Pancreas (tissue), 10 donors: ENCODE measurements around the gene PRKCA. TPM values are rescaled to one million over a fixed set of nuclear protein-coding genes. Genes with fewer than 3 reads are reported as not detected.

Experiments
- ATAC-seq, 4 donors: fragments of 200-7000 bp; cut with Tn5 transposase; one replicate each; pipeline versions ENCODE4 v1.8.0 to v1.9.1; 2020; ENCODE audit warnings: mild to moderate bottlenecking in 4 of 4, moderate library complexity in 4 of 4
- DNase-seq, 6 donors: peaks; one replicate each; pipeline ENCODE4 v3.0.0-alpha.2; 2020
- FAIRE-seq: peaks from 2 replicates; lab custom pipeline; 2012; peaks lifted over from hg19 to GRCh38; lab: Jason Lieb, UNC
- H3K27ac ChIP-seq, 4 donors: fragments of 200-600 bp; sonication (generic); 1 replicate in 3 of 4; 2 replicates in 1 of 4; pipeline versions ENCODE4 v1.5.0 to v1.8.0; 2020
- H3K27me3 ChIP-seq, 4 donors: fragments of 200-600 bp; one replicate each; pipeline ENCODE4 v1.8.0; 2021
- H3K36me3 ChIP-seq, 3 donors: fragments of 200-600 bp; sonication (generic) in 1 of 3; one replicate each; pipeline versions ENCODE4 v1.5.0 to v1.8.0; 2020 to 2021
- H3K4me1 ChIP-seq, 3 donors: fragments of 200-600 bp; one replicate each; pipeline ENCODE4 v1.8.0; 2021
- H3K4me3 ChIP-seq, 4 donors: fragments of 200-600 bp; sonication (generic) in 2 of 4; one replicate each; pipeline versions ENCODE4 v1.5.0 to v1.8.0; 2020 to 2021
- H3K9me3 ChIP-seq, 4 donors: fragments of 200-600 bp; one replicate each; pipeline ENCODE4 v1.8.0; 2021
- CTCF ChIP-seq, 4 donors: fragments of 200-600 bp; sonication (generic) in 3 of 4; IDR thresholded peaks; one replicate each; pipeline versions ENCODE4 v1.5.0 to v1.8.0; 2021; ENCODE audit warnings: antibody characterized with exemption in 4 of 4
- WGBS, 2 donors: extraction: QIAGEN DNeasy Blood & Tissue Kit; methylation state at CpG; one replicate each; pipeline ENCODE4 v1.1.7; 2013; 5-methylcytosine and 5-hydroxymethylcytosine counted together
- intact Hi-C, 3 donors: fragments of 100-400 bp; cut with DNase I; formaldehyde crosslinking; loops; one replicate each; pipeline versions ENCODE4 v1.11.1 to v1.14.2; 2022
- polyA plus RNA-seq, 2 donors: library from polyadenylated mRNA; stranded (reverse); fragments of 200-250 nt; gene quantifications; one replicate each; pipeline ENCODE4 v1.2.3, GENCODE V29; 2013
- total RNA-seq, 6 donors: library from RNA; stranded (reverse); fragmentation: NEBNext Ultra II Directional in 4 of 6; extraction: Animal tissue kit (Norgen Biotek cat#: 25700) in 4 of 6; gene quantifications; one replicate each; pipeline versions ENCODE4 v1.2.1 to v1.2.4, GENCODE V29; 2021 to 2023
- donor health status: healthy with polysubstance abuse.
- donor health status: DM: no; HTN: no; CAD: no; lungs with moderate emphysema.
- donor health status: DM: no; HTN: no; CAD: no.
- donor health status: control.
- donor health status: control.
- donor health status: Bipolar disorder and iron deficiency.
- donor health status: DM: yes; HTN: yes; CAD: no.
- donor health status: DM: no; HTN: no; CAD: no.
- donor health status: DM: no; HTN: no; CAD: no.
- donor health status: DM: yes; HTN: yes; CAD: no.

Gene PRKCA
- total and polyA plus RNA-seq, 8 donors: 3.5 to 22.3 (median 10.2) TPM

DNA sequence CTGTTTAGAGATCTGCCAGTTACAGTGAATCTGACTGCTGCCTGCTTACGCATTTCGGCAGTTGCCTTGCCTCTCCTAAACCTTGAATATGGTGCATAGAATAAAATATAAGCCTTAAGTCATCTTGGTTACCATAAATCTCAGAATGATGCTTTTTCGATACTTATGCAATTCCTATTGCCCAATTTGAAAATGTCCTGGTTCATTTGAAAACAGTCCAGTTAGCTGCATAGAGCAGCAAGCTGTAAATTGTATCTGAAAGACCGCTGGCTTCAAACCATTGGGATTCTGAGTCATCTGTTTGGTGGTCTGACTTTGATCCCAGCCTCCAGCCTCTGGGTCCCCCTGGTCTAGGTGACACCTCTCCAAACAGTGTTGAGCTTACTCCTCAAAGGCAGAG lies 2.7 kb upstream of the PRKCA start:
- DNase-seq: no peak
- intact Hi-C loops: no loop called here
- TF ChIP-seq CTCF (IDR thresholded peaks at IDR 0.05): no peak
- 97% methylated on average over 4 of the region's 4 CpGs for WGBS, 2 donors
- Histone ChIP-seq H3K9me3 (no peaks in the 10 kb centered on the region), H3K4me1 (no peaks in the 10 kb centered on the region), H3K27ac (no peak overlapping the region), H3K4me3 (no peak overlapping the region), H3K27me3 (no peaks in the 10 kb centered on the region), H3K36me3 (no peaks in the 10 kb centered on the region)
- ATAC-seq: no peak
- FAIRE-seq: no peak

DNA sequence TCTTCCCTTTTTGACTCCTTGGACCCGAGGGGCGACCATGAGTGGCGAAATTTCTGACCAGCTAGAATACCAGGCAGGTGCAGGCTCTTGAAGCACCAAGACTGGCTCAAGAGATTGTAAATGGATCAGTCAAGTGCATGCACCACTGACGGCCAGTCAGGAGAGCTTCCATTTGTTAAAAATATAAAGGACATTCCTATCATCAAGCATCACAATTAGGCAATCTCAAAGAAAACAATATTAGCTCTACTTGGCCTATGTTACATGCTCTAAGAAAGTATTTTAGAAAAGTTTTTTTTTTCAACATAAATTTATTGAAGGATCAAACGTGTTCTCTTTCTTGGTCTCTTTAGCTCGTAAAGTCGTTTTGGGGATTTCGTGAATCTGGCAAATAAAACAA lies 1.5 kb upstream of the PRKCA start:
- no peak for ATAC-seq
- intact Hi-C loops: no loop called here
- Histone ChIP-seq H3K27ac (no peak overlapping the region), H3K4me1 (no peaks in the 10 kb centered on the region), H3K27me3 (no peaks in the 10 kb centered on the region), H3K36me3 (no peaks in the 10 kb centered on the region), H3K4me3 (no peak overlapping the region), H3K9me3 (no peaks in the 10 kb centered on the region)
- DNase-seq: no peak
- no peak for TF ChIP-seq CTCF (IDR thresholded peaks at IDR 0.05)
- WGBS, 2 donors: 81 to 87% methylated on average over 8 of the region's 8 CpGs
- no peak for FAIRE-seq

DNA sequence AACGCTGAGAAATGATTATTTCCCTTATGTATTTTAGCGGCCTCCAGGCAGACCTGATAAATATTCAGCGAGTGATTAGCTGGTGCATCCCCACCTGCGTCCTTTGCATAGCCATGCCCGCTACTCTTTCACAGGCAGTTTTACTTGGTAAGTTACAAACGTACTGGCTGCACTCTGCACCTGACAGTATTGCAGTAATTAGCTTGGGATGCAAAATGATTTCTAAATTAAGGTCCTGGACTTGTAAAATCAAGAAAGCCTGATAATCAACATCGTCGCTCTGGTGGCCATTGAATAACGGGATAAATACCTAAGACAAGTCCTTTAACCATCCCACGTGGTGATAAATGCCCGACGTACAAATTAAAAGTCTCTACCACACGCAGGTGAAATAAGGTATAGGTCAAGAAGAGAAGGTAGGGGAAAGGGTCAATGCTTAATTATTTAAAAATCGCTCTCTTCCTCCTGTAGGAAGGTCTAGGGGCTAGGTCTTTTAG lies 998 bp upstream of the PRKCA start:
- ATAC-seq: no peak
- H3K4me1 ChIP-seq: no peaks in the 10 kb centered on the region
- no peaks in the 10 kb centered on the region for H3K36me3 ChIP-seq
- no peaks in the 10 kb centered on the region for H3K9me3 ChIP-seq
- no peak for DNase-seq
- intact Hi-C loops: no loop called here
- peak overlapping the region; percentile 62 to 72 (median 68) for H3K4me3 ChIP-seq
- H3K27me3 ChIP-seq: no peaks in the 10 kb centered on the region
- whole genome bisulfite sequencing, 2 donors: 28 to 31% methylated on average over 14 of the region's 14 CpGs
- no peak for FAIRE-seq
- TF ChIP-seq CTCF (IDR thresholded peaks at IDR 0.05): no peak
- peak overlapping the region in 1 of 4 donors; percentile 13 for H3K27ac ChIP-seq

DNA sequence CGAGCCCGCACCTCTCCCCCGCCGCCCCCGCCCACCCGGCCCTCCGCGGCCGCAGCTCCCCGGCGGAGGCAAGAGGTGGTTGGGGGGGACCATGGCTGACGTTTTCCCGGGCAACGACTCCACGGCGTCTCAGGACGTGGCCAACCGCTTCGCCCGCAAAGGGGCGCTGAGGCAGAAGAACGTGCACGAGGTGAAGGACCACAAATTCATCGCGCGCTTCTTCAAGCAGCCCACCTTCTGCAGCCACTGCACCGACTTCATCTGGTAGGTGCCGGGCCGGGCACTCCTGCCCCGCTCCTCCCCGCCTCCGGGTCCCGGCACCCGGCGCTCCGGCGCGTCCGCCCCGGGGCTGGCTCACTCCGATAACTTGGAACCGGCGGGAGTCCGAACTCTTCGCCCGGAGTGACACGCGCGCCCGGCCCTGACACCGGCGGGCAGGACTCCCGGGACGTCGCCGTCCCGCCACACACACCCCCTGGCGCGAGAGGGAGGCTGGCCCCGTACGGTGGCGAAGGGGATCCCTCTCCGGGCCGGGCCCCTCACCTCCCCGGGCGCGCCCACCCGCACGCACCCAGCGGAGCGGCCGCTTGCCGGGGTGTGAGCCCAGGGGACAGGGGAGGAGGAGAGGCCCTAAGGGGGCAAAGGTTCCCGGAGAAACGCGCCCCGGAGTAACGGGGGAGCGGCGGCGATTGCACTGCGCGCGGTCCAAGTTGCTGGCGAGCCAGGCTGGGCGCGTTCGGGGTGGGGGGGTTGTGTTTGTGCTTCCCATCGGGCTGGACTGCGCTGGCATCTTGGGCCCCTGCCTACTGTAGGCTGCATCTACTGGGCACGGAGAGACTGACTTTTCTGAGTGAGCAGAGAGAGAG lies 581 bp downstream of the PRKCA start:
- TF ChIP-seq CTCF (IDR thresholded peaks at IDR 0.05): no peak
- Histone ChIP-seq H3K4me1 (no peaks in the 10 kb centered on the region), H3K36me3 (no peaks in the 10 kb centered on the region), H3K4me3 (peak overlapping the region; percentile 66 to 96 (median 86)), H3K27ac (peak overlapping the region; percentile 23 to 71 (median 62)), H3K27me3 (no peaks in the 10 kb centered on the region), H3K9me3 (no peaks in the 10 kb centered on the region)
- DNase-seq (peak; percentile 61 to 84 (median 66)), ATAC-seq (peak; percentile 65 to 72 (median 70)), FAIRE-seq (no peak)
- intact Hi-C loops: no loop called here
- WGBS, 2 donors: 0% methylated on average over 58 to 91 of the region's 91 CpGs
